NCI-H187 treated with DMSO at 0.1 percent for 48 hours (cell line): Measurements from ENCODE around the gene NTSR1.
"Not testable (repeated sequence)": the region's sequence is repeated elsewhere in the genome, so short reads cannot be mapped to it uniquely, and the experiment has no call there.

Source experiments
- DNase-seq: peaks from one replicate; lab custom pipeline; 2025; lab: John Stamatoyannopoulos, UW

Gene NTSR1

GRCh38 chr20:62674370-62674769 lies 34.3 kb upstream of the NTSR1 start:
- DNase-seq = no peak

- no peak for DNase-seq
Measured at GRCh38 chr20:62675156-62675876, 33.3 kb upstream of the NTSR1 start.

GRCh38 chr20:62675877-62676260 lies 32.8 kb upstream of the NTSR1 start:
- DNase-seq = no peak

GRCh38 chr20:62676976-62677375 lies 31.7 kb upstream of the NTSR1 start:
- DNase-seq = no peak

GRCh38 chr20:62677678-62678077 lies 31.0 kb upstream of the NTSR1 start:
- DNase-seq = no peak

- DNase-seq = no peak
Measured at GRCh38 chr20:62678553-62678952, 30.1 kb upstream of the NTSR1 start.

- DNase-seq = no peak
Measured at GRCh38 chr20:62679978-62680589, 28.6 kb upstream of the NTSR1 start.

GRCh38 chr20:62682912-62683517 lies 25.6 kb upstream of the NTSR1 start:
- no peak for DNase-seq

GRCh38 chr20:62683660-62684322 lies 24.8 kb upstream of the NTSR1 start:
- DNase-seq = not testable (repeated sequence)

GRCh38 chr20:62684981-62685380 lies 23.7 kb upstream of the NTSR1 start:
- no peak for DNase-seq

GRCh38 chr20:62685781-62686555 lies 22.7 kb upstream of the NTSR1 start:
- peak; percentile 95 for DNase-seq

- no peak for DNase-seq
Measured at GRCh38 chr20:62686869-62687830, 21.5 kb upstream of the NTSR1 start.

GRCh38 chr20:62688083-62688482 lies 20.6 kb upstream of the NTSR1 start:
- DNase-seq = no peak

GRCh38 chr20:62688855-62689460 lies 19.7 kb upstream of the NTSR1 start:
- no peak for DNase-seq

GRCh38 chr20:62689861-62690260 lies 18.8 kb upstream of the NTSR1 start:
- DNase-seq = no peak

- DNase-seq = no peak
Measured at GRCh38 chr20:62690261-62690820, 18.3 kb upstream of the NTSR1 start.

GRCh38 chr20:62691487-62691886 lies 17.1 kb upstream of the NTSR1 start:
- no peak for DNase-seq

- DNase-seq = no peak
Measured at GRCh38 chr20:62692176-62692575, 16.5 kb upstream of the NTSR1 start.

GRCh38 chr20:62692801-62693523 lies 15.7 kb upstream of the NTSR1 start:
- no peak for DNase-seq
